NT2/D1 (cell line): ENCODE results near the gene TRIM39.
"Not testable (repeated sequence)": the region's sequence is repeated elsewhere in the genome, so short reads cannot be mapped to it uniquely, and the experiment has no call there.

Source experiments
- DNase-seq: peaks from one replicate; pipeline ENCODE4 v3.0.0-alpha.2; 2011; ENCODE audit warnings: low read depth, low spot score
- H3K27me3 ChIP-seq: 2 replicates; pipeline ENCODE4 v1.6.0; 2011; ENCODE audit warnings: mild to moderate bottlenecking; ENCODE audit not compliant: insufficient read length, insufficient read depth
- H3K36me3 ChIP-seq: 2 replicates; pipeline ENCODE4 v1.6.1; 2011; ENCODE audit warnings: mild to moderate bottlenecking, low read length, mixed read lengths; ENCODE audit not compliant: insufficient read depth, insufficient read length
- H3K4me1 ChIP-seq: 2 replicates; pipeline ENCODE4 v1.5.1; 2011; ENCODE audit not compliant: insufficient read depth, insufficient read length
- H3K4me3 ChIP-seq: 2 replicates; pipeline ENCODE4 v1.5.1; 2011; ENCODE audit warnings: low read depth; ENCODE audit not compliant: insufficient read length
- H3K9ac ChIP-seq: 2 replicates; pipeline ENCODE4 v1.6.0; 2011; ENCODE audit warnings: low read depth; ENCODE audit not compliant: insufficient read length
- H3K9me3 ChIP-seq: 2 replicates; pipeline ENCODE4 v1.5.1; 2011; ENCODE audit warnings: mild to moderate bottlenecking, low read length; ENCODE audit not compliant: insufficient read depth
- SUZ12 ChIP-seq: IDR thresholded peaks from 2 replicates; pipeline ENCODE4 v1.6.1; 2011; ENCODE audit not compliant: insufficient read length, insufficient read depth; ENCODE audit errors: extremely low read depth
- YY1 ChIP-seq: IDR thresholded peaks from 2 replicates; pipeline ENCODE4 v1.6.1; 2011; ENCODE audit not compliant: insufficient read length, insufficient read depth
- ZNF274 ChIP-seq: IDR thresholded peaks from 2 replicates; pipeline ENCODE4 v1.6.1; 2011; ENCODE audit warnings: mild to moderate bottlenecking, low read depth, low read length

The TRIM39 gene

DNA sequence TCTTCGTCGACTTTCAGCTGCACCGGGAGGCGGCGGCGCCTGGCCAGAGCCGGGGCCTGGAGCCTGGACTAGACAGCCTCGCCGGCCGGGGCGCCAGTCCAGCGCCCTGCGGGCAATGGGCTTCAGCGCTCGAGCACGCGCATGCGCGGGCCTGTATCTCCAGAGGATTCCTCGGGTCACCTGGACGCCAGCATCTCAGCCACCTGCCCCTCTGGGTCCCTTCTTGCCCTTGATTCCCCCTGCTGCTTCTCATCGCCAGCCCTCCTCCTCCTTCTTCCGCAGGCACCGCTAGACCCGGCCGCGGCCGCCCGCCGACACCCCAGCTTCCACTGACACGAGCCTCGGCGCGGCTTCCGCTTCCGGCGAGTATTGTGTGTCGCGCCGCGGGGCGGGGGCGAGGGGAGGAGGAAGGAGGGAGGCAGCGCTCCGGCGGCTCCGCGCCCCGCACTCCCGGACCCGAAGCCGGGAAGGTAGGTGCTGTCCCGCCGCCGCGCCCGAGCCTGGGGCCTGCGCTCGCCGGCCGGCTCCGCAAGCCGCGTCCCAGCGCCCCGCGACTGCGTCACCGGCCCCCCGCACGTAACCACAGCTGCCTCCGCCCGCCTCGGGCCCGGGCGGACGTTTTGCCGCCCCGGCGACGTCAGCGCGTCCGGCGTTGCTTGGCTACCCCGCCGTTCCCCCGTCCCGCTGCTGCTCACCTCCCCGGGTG lies at the start of gene TRIM39:
TSS of gene TRIM39 (plus strand) at position 402 of the 706 bp plus-strand sequence. CDS start 2,391 bp downstream, outside the sequence.
- Histone ChIP-seq H3K4me3 (peak within 1 kb of the TSS; percentile 86), H3K36me3 (peaks cover 34% of the 10 kb centered on the region), H3K27me3 (no peaks in the 10 kb centered on the region), H3K9ac (peak within 1 kb of the TSS; percentile 95), H3K4me1 (peaks cover 2% of the 10 kb centered on the region), H3K9me3 (no peaks in the 10 kb centered on the region)
- no peak for TF ChIP-seq SUZ12
- no peak for TF ChIP-seq ZNF274
- TF ChIP-seq YY1, result no peak
- peak; percentile 46 for DNase-seq

DNA sequence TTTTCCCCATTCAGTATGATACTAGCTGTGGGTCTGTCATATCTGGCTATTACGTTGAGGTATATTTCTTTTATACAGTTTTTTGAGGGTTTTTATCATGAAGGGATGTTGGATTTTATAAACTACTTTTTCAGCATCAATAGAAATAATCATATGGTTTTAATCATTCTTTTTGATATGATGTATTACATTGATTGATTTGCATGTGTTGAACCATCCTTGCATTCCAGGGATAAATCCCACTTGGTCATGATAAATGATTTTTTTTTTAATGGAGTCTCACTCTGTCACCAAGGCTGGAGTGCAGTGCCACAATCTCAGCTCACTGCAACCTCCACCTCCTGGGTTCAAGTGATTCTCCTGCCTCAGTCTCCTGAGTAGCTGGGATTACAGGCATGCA lies 45.7 kb upstream of the TRIM39 start:
- H3K36me3 ChIP-seq, H3K4me1 ChIP-seq, H3K27me3 ChIP-seq, DNase-seq, H3K4me3 ChIP-seq, H3K9ac ChIP-seq: not testable (repeated sequence)
- peaks cover 47% of the 10 kb centered on the region for H3K9me3 ChIP-seq

DNA sequence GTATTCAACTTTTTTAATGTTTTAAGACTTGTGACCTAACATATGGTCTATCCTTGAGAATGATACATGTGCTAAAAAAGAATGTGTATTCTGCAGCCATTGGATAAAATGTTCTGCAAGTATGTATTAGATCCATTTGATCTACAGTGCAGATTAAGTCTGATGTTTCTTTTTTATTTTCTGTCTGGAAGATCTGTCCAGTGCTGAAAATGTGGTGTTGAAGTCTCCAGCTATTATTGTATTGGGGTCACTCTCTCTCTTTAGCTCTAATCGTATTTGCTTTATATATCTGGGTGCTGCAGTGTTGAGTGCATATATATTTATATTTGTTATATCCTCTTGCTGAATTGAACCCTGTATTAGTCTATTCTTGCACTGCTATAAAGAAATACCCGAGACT lies 44.2 kb upstream of the TRIM39 start:
- TF ChIP-seq SUZ12 (no peak), YY1 (no peak), ZNF274 (no peak)
- Histone ChIP-seq H3K36me3 (no peaks in the 10 kb centered on the region), H3K4me3 (no peak overlapping the region), H3K4me1 (no peaks in the 10 kb centered on the region), H3K27me3 (no peaks in the 10 kb centered on the region), H3K9me3 (peaks cover 55% of the 10 kb centered on the region), H3K9ac (no peak overlapping the region)
- no peak for DNase-seq

DNA sequence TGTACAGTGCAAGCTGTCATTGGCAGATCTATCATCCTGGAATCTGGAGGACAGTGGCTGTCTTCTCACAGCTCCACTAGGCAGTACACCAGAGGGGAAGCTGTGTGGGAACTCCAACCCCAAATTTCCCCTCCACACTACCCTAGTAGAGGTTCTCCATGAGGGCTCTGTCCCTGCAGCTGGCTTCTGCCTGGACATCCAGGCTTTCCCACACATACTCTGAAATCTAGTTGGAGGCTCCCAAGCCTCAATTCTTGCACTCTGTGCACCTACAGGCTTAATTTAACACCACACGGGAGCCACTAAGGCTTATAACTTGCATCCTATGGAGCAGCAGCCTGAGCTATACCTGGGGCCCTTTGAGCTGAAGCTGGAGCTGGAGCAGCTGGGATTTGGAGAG lies 43.0 kb upstream of the TRIM39 start:
- Histone ChIP-seq H3K36me3 (peaks cover 3% of the 10 kb centered on the region), H3K9me3 (peaks cover 65% of the 10 kb centered on the region), H3K27me3 (no peaks in the 10 kb centered on the region), H3K9ac (no peak overlapping the region), H3K4me3 (no peak overlapping the region), H3K4me1 (no peaks in the 10 kb centered on the region)
- no peak for DNase-seq
- no peak for TF ChIP-seq YY1
- TF ChIP-seq ZNF274, result no peak
- TF ChIP-seq SUZ12, result no peak

DNA sequence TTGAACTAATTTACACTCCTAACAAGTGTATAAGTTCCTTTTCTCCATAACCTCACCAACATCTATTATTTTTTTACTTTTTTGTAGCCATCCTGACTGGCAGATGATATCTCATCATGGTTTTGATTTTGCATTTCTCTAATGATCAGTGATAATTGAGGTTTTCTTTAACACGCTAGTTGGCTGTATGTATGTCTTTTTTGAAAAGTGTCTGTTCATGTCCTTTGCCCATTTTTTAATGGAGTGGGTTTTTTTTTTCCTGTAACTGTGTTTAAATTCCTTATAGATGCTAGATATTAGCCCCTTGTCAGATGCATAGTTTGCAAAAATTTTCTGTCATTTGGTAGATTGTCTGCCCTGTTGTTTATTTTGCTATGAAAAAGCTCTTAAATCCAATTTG lies 39.6 kb upstream of the TRIM39 start:
- peaks cover 61% of the 10 kb centered on the region for H3K9me3 ChIP-seq
- H3K4me3 ChIP-seq, result no peak overlapping the region

GRCh38 chr6:30295837-30296236 lies 30.9 kb upstream of the TRIM39 start:
- no peak overlapping the region for H3K9ac ChIP-seq
- H3K4me3 ChIP-seq, result no peak overlapping the region
- TF ChIP-seq SUZ12 (no peak), YY1 (no peak), ZNF274 (no peak)
- H3K9me3 ChIP-seq, result no peaks in the 10 kb centered on the region
- no peaks in the 10 kb centered on the region for H3K4me1 ChIP-seq
- peaks cover 53% of the 10 kb centered on the region for H3K36me3 ChIP-seq
- no peak for DNase-seq
- no peaks in the 10 kb centered on the region for H3K27me3 ChIP-seq

More for the DNA sequence above, 39.6 kb upstream of the TRIM39 start:
- TF ChIP-seq ZNF274 (no peak), SUZ12 (no peak), YY1 (no peak)
- peaks cover 32% of the 10 kb centered on the region for H3K36me3 ChIP-seq
- no peak for DNase-seq
- no peaks in the 10 kb centered on the region for H3K4me1 ChIP-seq
- H3K27me3 ChIP-seq, result no peaks in the 10 kb centered on the region
- no peak overlapping the region for H3K9ac ChIP-seq

GRCh38 chr6:30304002-30304401 lies 22.7 kb upstream of the TRIM39 start:
- no peak overlapping the region for H3K9ac ChIP-seq
- H3K4me1 ChIP-seq, result no peaks in the 10 kb centered on the region
- no peak overlapping the region for H3K4me3 ChIP-seq
- H3K36me3 ChIP-seq, result peaks cover 51% of the 10 kb centered on the region
- H3K9me3 ChIP-seq, result peaks cover 6% of the 10 kb centered on the region; the same call in 1 of the 2 replicates
- no peak for TF ChIP-seq ZNF274
- no peak for TF ChIP-seq YY1
- TF ChIP-seq SUZ12, result no peak
- no peaks in the 10 kb centered on the region for H3K27me3 ChIP-seq
- no peak for DNase-seq
